Activated CD4-positive, alpha-beta T cell treated with anti-CD3 and anti-CD28 coated beads, Interleukin-2, amount 10 ng/mL, durations not matched to agents 24 days and 14 days (primary cell): ENCODE data around the gene ADAMTS2. TPM values are rescaled to one million over a fixed set of nuclear protein-coding genes. Genes with fewer than 3 reads are reported as not detected.

Source experiments
- DNase-seq: peaks from one replicate; pipeline ENCODE4 v3.0.0; 2022
- H3K27ac Mint-ChIP-seq: one replicate; pipeline ENCODE4 v1.8.0; 2022; ENCODE audit warnings: mild to moderate bottlenecking, mixed read lengths
- H3K27me3 Mint-ChIP-seq: one replicate; pipeline ENCODE4 v1.8.0; 2022; ENCODE audit warnings: mixed read lengths
- H3K36me3 Mint-ChIP-seq: one replicate; pipeline ENCODE4 v1.8.0; 2022; ENCODE audit warnings: low read depth, mild to moderate bottlenecking, mixed read lengths
- H3K4me1 Mint-ChIP-seq: one replicate; pipeline ENCODE4 v1.8.0; 2021; ENCODE audit warnings: mixed read lengths
- H3K4me3 Mint-ChIP-seq: one replicate; pipeline ENCODE4 v1.8.0; 2022; ENCODE audit warnings: mild to moderate bottlenecking, moderate library complexity, mixed read lengths
- H3K9me3 Mint-ChIP-seq: one replicate; pipeline ENCODE4 v1.8.0; 2021; ENCODE audit warnings: mixed read lengths
- intact Hi-C: fragments of 100-400 bp; cut with micrococcal nuclease; formaldehyde crosslinking; loops from one replicate; pipeline ENCODE4 v1.15.1; 2023
- total RNA-seq: library from RNA; stranded (reverse); gene quantifications from 2 replicates; pipeline ENCODE4 v1.2.3, GENCODE V29; 2022

Gene ADAMTS2
- total RNA-seq, 1 donor from 2014 or later = not detected

DNA sequence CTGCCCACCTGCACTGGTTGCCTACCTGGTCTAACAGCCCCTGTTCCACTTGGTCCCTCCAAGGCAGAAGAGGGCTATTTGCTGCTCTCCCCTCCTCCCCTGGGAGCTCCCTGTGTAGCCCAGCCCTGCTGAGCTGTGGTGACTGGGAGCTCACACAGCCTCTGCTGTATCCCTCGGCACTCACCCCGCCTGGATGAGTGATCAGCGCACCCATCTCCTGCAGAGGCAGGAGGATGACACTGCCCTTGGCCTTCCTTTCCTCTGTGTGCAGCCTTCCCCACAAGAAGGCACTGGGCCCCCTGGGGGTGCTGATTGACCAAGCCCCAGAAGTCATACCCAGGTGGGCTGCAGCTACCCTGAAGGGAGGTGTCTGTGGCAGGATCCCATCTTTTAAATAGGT is 134.2 kb downstream of the ADAMTS2 start:
- H3K27me3 Mint-ChIP-seq = no peaks in the 10 kb centered on the region
- H3K27ac Mint-ChIP-seq = no peak overlapping the region
- no peak for DNase-seq
- H3K4me1 Mint-ChIP-seq = no peaks in the 10 kb centered on the region
- no peak overlapping the region for H3K4me3 Mint-ChIP-seq
- no peaks in the 10 kb centered on the region for H3K36me3 Mint-ChIP-seq
- no peaks in the 10 kb centered on the region for H3K9me3 Mint-ChIP-seq
- intact Hi-C loops = no loop called here

DNA sequence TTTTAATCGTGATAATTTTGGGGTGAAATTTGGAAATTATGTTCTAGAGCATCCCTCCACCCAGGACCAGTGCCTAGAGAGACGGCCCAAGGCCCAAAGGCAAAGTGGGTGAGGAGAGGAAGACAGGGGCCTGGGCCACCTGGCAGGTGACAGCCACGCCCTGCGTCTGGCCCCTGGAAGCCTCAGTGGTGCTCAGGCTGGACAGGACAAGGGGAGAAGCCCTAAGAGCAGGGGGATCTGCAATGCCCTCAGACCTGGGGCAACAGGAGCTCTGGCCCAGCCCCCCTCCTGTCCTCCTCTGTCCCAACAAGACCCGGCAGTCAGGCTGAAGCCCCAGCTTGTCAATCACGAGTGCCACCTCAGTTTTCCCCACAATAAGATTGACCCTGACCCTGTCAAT is 134.8 kb downstream of the ADAMTS2 start:
- no peak overlapping the region for H3K27ac Mint-ChIP-seq
- no peaks in the 10 kb centered on the region for H3K36me3 Mint-ChIP-seq
- no peak for DNase-seq
- H3K4me1 Mint-ChIP-seq = no peaks in the 10 kb centered on the region
- H3K4me3 Mint-ChIP-seq = no peak overlapping the region
- no peaks in the 10 kb centered on the region for H3K9me3 Mint-ChIP-seq
- H3K27me3 Mint-ChIP-seq = no peaks in the 10 kb centered on the region
- intact Hi-C loops = no loop called here

DNA sequence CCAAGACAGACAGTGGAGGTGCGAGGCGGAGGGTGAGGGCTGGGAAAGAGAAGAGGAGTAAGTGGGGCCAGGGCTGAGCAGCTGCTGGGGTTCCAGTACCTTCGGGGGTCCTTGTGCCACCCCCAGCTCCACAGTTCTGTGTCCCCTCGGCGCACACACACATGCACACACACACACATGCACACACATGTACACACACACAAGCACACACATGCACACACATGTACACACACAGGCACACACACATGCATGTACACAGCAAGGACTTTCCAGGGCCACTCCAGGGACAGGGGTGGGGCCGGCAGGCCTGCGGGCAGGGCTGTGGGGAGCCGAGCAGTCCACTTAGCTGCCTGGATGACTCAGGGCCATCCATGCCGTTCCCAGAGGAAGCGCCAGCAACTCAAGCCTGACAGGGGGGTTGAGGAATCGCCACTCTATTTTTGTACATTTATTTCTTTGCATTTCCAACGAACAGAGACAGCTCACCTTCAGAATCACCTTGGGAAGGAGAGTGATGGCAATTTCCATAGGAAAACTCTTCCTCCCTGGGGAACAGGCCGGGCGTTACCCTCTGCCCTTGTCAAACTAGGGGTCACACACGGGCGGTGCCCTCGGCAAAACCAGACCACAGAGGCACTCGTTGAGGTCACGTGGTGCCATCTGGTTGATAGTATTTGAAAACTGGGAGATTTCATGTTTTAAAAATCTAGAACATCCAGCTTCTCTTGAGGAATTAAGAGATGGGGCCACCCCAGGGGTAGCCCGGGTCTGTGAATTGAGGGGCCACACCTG is 135.7 kb downstream of the ADAMTS2 start:
- no peak overlapping the region for H3K27ac Mint-ChIP-seq
- no peak overlapping the region for H3K4me3 Mint-ChIP-seq
- H3K36me3 Mint-ChIP-seq = no peaks in the 10 kb centered on the region
- H3K4me1 Mint-ChIP-seq = no peaks in the 10 kb centered on the region
- no peaks in the 10 kb centered on the region for H3K27me3 Mint-ChIP-seq
- DNase-seq = no peak
- intact Hi-C loops = no loop called here
- no peaks in the 10 kb centered on the region for H3K9me3 Mint-ChIP-seq

GRCh38 chr5:179208706-179209358 is 136.4 kb downstream of the ADAMTS2 start:
- Mint-ChIP-seq H3K9me3 (no peaks in the 10 kb centered on the region), H3K36me3 (no peaks in the 10 kb centered on the region), H3K27ac (no peak overlapping the region), H3K4me3 (no peak overlapping the region), H3K4me1 (no peaks in the 10 kb centered on the region), H3K27me3 (no peaks in the 10 kb centered on the region)
- intact Hi-C loops = no loop called here
- DNase-seq = no peak

- H3K4me1 Mint-ChIP-seq = no peaks in the 10 kb centered on the region
- H3K27ac Mint-ChIP-seq = no peak overlapping the region
- DNase-seq = no peak
- H3K4me3 Mint-ChIP-seq = no peak overlapping the region
- H3K9me3 Mint-ChIP-seq = no peaks in the 10 kb centered on the region
- intact Hi-C loops = no loop called here
- H3K36me3 Mint-ChIP-seq = no peaks in the 10 kb centered on the region
- no peaks in the 10 kb centered on the region for H3K27me3 Mint-ChIP-seq
These were observed 137.1 kb downstream of the ADAMTS2 start for GRCh38 chr5:179207920-179208705.

DNA sequence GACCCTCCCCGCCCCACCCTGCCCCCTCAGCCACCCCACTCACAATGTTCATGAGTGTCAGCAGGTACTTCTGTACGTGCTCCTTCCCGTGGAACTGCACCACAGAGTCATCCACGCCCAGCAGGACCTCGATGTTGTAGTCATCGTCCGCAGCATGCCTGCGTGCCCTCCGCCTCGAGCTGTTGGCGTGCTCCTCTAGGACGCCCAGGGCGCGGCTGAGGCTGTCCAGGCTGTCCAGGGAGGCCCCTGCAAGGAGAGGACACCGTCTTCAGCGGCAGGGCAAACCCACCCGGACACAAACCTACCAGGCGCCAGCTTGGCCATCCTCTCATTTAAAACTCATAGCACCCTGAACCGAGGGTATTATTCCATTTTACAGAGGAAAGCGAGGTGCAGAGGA is 137.8 kb downstream of the ADAMTS2 start:
- no peak overlapping the region for H3K4me3 Mint-ChIP-seq
- intact Hi-C loops = no loop called here
- no peaks in the 10 kb centered on the region for H3K36me3 Mint-ChIP-seq
- H3K27ac Mint-ChIP-seq = no peak overlapping the region
- no peak for DNase-seq
- H3K27me3 Mint-ChIP-seq = no peaks in the 10 kb centered on the region
- no peaks in the 10 kb centered on the region for H3K4me1 Mint-ChIP-seq
- H3K9me3 Mint-ChIP-seq = no peaks in the 10 kb centered on the region

DNA sequence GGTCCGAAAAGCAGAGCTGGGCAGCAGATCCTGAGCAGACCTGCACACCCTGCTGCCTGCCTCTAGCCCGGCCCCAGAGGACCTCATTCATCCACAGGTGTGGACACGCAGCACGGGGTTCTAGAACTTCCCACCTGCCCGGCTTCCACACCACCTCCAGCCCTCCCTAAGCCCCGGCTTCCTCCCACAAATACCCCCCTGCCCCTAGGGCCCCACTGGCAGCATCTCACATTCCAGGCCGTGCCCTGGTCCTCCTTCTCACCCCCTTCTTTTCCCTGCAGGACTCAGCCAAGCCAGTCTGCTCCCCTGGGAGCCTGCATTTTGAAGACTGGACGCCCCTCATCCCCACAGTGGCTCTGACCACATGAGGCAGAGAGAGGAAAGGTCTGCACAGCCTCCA is 138.9 kb downstream of the ADAMTS2 start:
- no peak overlapping the region for H3K4me3 Mint-ChIP-seq
- no peaks in the 10 kb centered on the region for H3K9me3 Mint-ChIP-seq
- no peaks in the 10 kb centered on the region for H3K27me3 Mint-ChIP-seq
- no peaks in the 10 kb centered on the region for H3K4me1 Mint-ChIP-seq
- intact Hi-C loops = no loop called here
- no peaks in the 10 kb centered on the region for H3K36me3 Mint-ChIP-seq
- no peak for DNase-seq
- no peak overlapping the region for H3K27ac Mint-ChIP-seq

DNA sequence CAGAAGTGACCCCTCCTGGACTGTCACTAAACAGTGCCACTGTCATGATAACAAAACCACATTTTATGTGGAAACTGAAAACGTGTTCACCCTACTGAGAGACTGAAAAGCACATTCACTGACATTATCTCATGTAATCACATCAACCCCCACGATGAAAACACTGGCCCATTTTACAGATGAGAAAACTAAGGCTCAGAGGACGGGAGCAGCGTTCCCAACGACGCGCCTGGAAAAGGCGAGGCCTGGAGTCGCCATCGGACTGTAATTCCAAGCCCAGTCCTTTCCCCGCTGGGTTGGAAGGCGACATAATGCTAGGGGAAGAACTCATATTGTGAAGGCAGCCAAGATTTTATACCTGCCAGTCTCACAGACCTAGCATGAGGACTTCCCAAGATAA is 140.0 kb downstream of the ADAMTS2 start:
- no peak for DNase-seq
- Mint-ChIP-seq H3K27me3 (no peaks in the 10 kb centered on the region), H3K27ac (no peak overlapping the region), H3K4me3 (no peak overlapping the region), H3K36me3 (no peaks in the 10 kb centered on the region), H3K9me3 (no peaks in the 10 kb centered on the region), H3K4me1 (no peaks in the 10 kb centered on the region)
- intact Hi-C loops = no loop called here

DNA sequence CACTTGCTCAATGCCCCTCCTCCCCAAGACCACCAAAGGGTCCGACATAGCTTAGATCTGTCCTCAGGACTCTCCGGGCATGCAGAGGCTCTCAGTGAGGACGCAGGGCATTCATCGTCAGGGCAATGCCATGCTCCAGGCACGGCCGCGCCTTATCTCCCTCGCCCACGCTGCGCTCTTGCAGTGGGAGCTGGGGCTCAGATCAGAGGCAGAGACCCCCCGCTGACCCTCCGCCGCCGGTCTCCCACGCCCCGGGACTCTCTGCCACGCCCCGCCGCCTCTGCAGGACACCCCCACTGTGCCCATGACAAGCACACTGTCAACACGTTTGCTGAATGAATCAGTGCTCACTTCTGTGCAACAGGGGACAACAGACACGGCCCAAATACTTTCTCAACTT is 140.7 kb downstream of the ADAMTS2 start:
- Mint-ChIP-seq H3K36me3 (no peaks in the 10 kb centered on the region), H3K9me3 (no peaks in the 10 kb centered on the region), H3K4me1 (no peaks in the 10 kb centered on the region), H3K27me3 (no peaks in the 10 kb centered on the region), H3K27ac (no peak overlapping the region), H3K4me3 (no peak overlapping the region)
- intact Hi-C loops = no loop called here
- DNase-seq = no peak

GRCh38 chr5:179203248-179203647 is 142.0 kb downstream of the ADAMTS2 start:
- Mint-ChIP-seq H3K27me3 (no peaks in the 10 kb centered on the region), H3K27ac (no peak overlapping the region), H3K9me3 (no peaks in the 10 kb centered on the region), H3K36me3 (no peaks in the 10 kb centered on the region), H3K4me3 (no peak overlapping the region), H3K4me1 (no peaks in the 10 kb centered on the region)
- DNase-seq = no peak
- intact Hi-C loops = no loop called here

DNA sequence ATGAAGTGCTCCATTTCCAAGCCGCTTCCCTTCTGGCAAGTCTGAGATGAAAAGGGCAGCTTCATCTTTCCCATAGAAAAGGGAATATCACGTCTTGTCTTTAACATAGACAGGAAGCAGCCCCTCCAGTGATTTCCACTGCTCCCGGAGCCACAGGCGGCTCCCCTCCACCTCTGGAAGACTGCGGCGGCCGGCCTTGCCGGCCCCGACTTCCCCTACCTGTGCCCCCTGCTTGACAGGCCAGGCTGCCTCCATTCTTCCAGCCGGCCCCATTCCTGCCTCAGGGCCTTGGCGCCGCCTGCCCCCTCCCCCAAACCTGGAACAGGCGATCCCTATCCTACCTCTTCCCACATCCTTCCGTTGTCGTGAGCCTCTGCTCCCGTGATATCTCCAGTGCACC is 143.3 kb downstream of the ADAMTS2 start:
- no peaks in the 10 kb centered on the region for H3K36me3 Mint-ChIP-seq

DNA sequence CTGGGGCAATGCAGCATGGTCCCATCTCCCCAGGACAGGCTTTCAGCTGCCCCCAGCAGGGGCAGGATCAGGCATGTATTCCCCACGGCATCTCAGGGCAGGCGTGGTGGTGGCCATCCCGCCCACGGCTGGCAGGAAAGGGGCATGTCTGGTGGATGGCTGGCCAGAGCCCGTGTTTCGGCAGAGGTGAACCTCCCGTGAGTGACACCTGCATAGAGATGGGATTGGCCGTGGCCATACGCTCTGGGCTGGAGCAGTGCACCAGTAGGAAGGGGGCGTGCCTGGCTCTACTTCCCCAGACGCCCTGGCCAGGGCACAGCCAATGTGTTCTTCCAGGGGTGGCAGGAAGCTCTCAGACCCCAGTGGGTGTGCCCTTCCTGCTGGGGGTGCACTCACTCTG is 146.0 kb downstream of the ADAMTS2 start:
- H3K27ac Mint-ChIP-seq = no peak overlapping the region
- H3K4me3 Mint-ChIP-seq = no peak overlapping the region
- no peak for DNase-seq
- no peaks in the 10 kb centered on the region for H3K9me3 Mint-ChIP-seq
- H3K27me3 Mint-ChIP-seq = no peaks in the 10 kb centered on the region
- H3K4me1 Mint-ChIP-seq = no peaks in the 10 kb centered on the region
- intact Hi-C loops = no loop called here
- H3K36me3 Mint-ChIP-seq = no peaks in the 10 kb centered on the region

More for the DNA sequence above, 143.3 kb downstream of the ADAMTS2 start:
- Mint-ChIP-seq H3K27ac (no peak overlapping the region), H3K9me3 (no peaks in the 10 kb centered on the region), H3K27me3 (no peaks in the 10 kb centered on the region), H3K4me3 (no peak overlapping the region), H3K4me1 (no peaks in the 10 kb centered on the region)
- no peak for DNase-seq
- intact Hi-C loops = no loop called here

GRCh38 chr5:179198825-179199224 is 146.4 kb downstream of the ADAMTS2 start:
- intact Hi-C loops = no loop called here
- Mint-ChIP-seq H3K36me3 (no peaks in the 10 kb centered on the region), H3K4me3 (no peak overlapping the region), H3K9me3 (no peaks in the 10 kb centered on the region), H3K4me1 (no peaks in the 10 kb centered on the region), H3K27ac (no peak overlapping the region), H3K27me3 (no peaks in the 10 kb centered on the region)
- no peak for DNase-seq

- no peaks in the 10 kb centered on the region for H3K4me1 Mint-ChIP-seq
- intact Hi-C loops = no loop called here
- no peaks in the 10 kb centered on the region for H3K36me3 Mint-ChIP-seq
- no peak for DNase-seq
- H3K4me3 Mint-ChIP-seq = no peak overlapping the region
- no peaks in the 10 kb centered on the region for H3K9me3 Mint-ChIP-seq
- H3K27ac Mint-ChIP-seq = no peak overlapping the region
- H3K27me3 Mint-ChIP-seq = no peaks in the 10 kb centered on the region
These were observed 148.7 kb downstream of the ADAMTS2 start for GRCh38 chr5:179196405-179197079.
